Parathyroid adenoma (tissue), 2 donors: ENCODE data around the gene IFI35.
A peak's percentile ranks its signal among the peaks of the same experiment; 100 is the strongest.
"Not testable (repeated sequence)": the region's sequence is repeated elsewhere in the genome, so short reads cannot be mapped to it uniquely, and the experiment has no call there.

Experiments used
- H2AFZ ChIP-seq: fragments of 300-600 bp; sonication (generic); one replicate; pipeline ENCODE4 v1.7.0; 2017; ENCODE audit warnings: antibody characterized with exemption, mild to moderate bottlenecking
- H3K27ac ChIP-seq: fragments of 300-600 bp; sonication (generic); one replicate; pipeline ENCODE4 v1.7.0; 2017
- H3K27me3 ChIP-seq: fragments of 300-600 bp; sonication (generic); one replicate; pipeline ENCODE4 v1.7.0; 2017; ENCODE audit warnings: low read length; ENCODE audit not compliant: control insufficient read depth, insufficient read depth
- H3K36me3 ChIP-seq: fragments of 300-600 bp; sonication (generic); one replicate; pipeline ENCODE4 v1.7.0; 2017; ENCODE audit warnings: low read length; ENCODE audit not compliant: control insufficient read depth, insufficient read depth
- H3K4me1 ChIP-seq: fragments of 300-600 bp; sonication (generic); one replicate; pipeline ENCODE4 v1.7.0; 2017; ENCODE audit warnings: control low read depth
- H3K4me2 ChIP-seq: fragments of 300-600 bp; sonication (generic); one replicate; pipeline ENCODE4 v1.7.0; 2017; ENCODE audit warnings: low read length
- H3K4me3 ChIP-seq: fragments of 300-600 bp; sonication (generic); one replicate; pipeline ENCODE4 v1.7.0; 2017; ENCODE audit warnings: low read depth, low read length
- H3K79me2 ChIP-seq: fragments of 300-600 bp; sonication (generic); one replicate; pipeline ENCODE4 v1.7.0; 2017; ENCODE audit warnings: control low read depth
- H3K9ac ChIP-seq: fragments of 300-600 bp; sonication (generic); one replicate; pipeline ENCODE4 v1.7.0; 2017; ENCODE audit warnings: mild to moderate bottlenecking
- H3K9me3 ChIP-seq: fragments of 300-600 bp; sonication (generic); one replicate; pipeline ENCODE4 v1.7.0; 2017; ENCODE audit warnings: low read length; ENCODE audit not compliant: control insufficient read depth
- TF ChIP-seq, protein P1 (sequence below): fragments of 300-600 bp; sonication (generic); IDR thresholded peaks from one replicate; pipeline ENCODE4 v1.7.0; 2017; ENCODE audit warnings: antibody characterized with exemption, mild to moderate bottlenecking
- donor health status: primary hyperparathyroidism.

Gene IFI35

DNA sequence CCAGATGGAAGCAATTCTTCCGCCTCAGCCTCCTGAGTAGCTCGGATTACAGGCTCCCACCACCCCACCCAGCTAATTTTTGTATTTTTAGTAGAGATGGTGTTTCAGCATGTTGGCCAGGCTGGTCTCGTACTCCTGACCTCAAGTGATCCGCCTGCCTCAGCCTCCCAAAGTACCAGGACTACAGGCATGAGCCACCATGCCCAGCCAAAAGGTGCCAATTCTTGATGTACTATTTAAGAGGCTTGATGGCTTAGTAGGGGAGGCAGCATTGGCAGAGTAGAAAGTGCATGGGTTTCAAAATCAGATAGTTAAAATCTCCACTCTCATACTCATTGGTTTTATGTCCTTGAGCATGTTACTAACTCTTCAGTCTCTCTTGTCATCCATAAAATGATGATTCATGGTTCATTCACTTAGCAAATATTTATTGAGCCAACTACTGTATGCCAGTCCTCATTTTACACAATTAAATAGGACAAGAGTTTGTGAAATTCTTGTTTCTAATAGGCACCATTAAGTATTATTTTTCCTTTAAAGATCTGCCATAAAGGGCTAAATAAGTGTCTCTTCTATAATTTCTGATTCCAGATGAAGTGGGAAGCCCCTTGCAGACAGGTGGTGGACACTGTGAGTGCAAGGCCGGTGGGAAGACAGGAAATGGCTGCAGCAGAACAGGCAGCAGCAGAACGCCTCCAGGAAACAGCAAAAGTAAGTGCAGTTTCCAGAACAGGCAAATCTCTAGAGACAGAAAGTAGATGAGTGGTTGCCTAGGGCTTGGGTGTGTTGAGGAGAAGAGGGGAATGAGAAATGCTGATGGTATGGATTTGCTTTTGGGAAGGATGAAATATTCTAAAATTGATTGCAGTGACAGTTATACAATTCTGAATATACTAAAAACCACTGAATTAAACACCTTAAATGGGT, 16.6 kb upstream of the IFI35 start:
- no peak overlapping the region for H3K4me3 ChIP-seq
- TF ChIP-seq, protein P1, sequence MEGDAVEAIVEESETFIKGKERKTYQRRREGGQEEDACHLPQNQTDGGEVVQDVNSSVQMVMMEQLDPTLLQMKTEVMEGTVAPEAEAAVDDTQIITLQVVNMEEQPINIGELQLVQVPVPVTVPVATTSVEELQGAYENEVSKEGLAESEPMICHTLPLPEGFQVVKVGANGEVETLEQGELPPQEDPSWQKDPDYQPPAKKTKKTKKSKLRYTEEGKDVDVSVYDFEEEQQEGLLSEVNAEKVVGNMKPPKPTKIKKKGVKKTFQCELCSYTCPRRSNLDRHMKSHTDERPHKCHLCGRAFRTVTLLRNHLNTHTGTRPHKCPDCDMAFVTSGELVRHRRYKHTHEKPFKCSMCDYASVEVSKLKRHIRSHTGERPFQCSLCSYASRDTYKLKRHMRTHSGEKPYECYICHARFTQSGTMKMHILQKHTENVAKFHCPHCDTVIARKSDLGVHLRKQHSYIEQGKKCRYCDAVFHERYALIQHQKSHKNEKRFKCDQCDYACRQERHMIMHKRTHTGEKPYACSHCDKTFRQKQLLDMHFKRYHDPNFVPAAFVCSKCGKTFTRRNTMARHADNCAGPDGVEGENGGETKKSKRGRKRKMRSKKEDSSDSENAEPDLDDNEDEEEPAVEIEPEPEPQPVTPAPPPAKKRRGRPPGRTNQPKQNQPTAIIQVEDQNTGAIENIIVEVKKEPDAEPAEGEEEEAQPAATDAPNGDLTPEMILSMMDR, result no peak
- H3K27me3 ChIP-seq, result no peaks in the 10 kb centered on the region
- no peak overlapping the region for H3K4me2 ChIP-seq
- no peaks in the 10 kb centered on the region for H3K9me3 ChIP-seq
- no peak overlapping the region for H2AFZ ChIP-seq
- no peaks in the 10 kb centered on the region for H3K4me1 ChIP-seq
- H3K27ac ChIP-seq, result no peak overlapping the region
- H3K9ac ChIP-seq, result no peak overlapping the region
- no peaks in the 10 kb centered on the region for H3K36me3 ChIP-seq
- H3K79me2 ChIP-seq, result peaks cover 16% of the 10 kb centered on the region

DNA sequence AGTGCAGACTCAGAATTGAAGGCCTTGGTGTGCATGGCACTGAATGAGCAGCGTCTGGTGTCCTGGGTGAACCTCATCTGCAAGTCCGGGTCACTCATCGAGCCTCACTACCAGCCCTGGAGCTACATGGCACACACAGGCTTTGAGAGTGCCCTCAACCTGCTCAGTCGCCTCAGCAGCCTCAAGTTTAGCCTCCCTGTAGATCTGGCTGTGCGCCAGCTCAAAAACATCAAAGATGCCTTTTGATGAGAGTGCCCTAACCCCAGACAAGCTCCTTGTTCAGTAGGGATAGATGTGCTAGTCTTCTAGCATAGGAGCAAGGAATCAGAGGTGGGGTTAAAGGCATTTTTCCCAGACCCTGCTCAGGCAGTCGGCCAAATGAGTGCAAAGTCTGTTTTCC, 15.1 kb upstream of the IFI35 start:
- no peak overlapping the region for H3K9ac ChIP-seq
- no peak overlapping the region for H3K4me2 ChIP-seq
- no peak overlapping the region for H3K27ac ChIP-seq
- peaks cover 7% of the 10 kb centered on the region for H3K79me2 ChIP-seq
- H3K4me1 ChIP-seq, result no peaks in the 10 kb centered on the region
- H3K9me3 ChIP-seq, result no peaks in the 10 kb centered on the region
- no peaks in the 10 kb centered on the region for H3K27me3 ChIP-seq
- TF ChIP-seq, protein P1, result no peak
- H3K36me3 ChIP-seq, result no peaks in the 10 kb centered on the region
- no peak overlapping the region for H2AFZ ChIP-seq
- no peak overlapping the region for H3K4me3 ChIP-seq

DNA sequence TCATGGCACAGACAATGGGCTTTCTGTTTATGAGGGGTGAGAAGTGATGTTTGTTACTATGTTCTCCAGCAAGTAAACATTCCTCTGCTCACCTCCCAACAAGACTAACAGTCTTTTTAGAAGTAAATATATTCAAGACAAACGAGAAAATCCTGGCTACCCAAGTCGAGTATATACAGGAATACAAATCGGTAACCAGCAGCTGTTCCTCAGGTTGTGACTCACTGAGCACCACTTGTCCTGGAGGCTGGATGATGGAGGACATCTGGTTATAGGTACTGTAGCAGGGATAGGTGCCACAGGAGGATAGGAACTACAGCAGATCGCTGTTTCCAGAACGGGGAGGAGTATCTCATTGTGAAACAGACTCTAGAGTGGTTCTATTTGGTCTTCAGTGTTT, 13.7 kb upstream of the IFI35 start:
- Histone ChIP-seq H3K4me1 (no peaks in the 10 kb centered on the region), H3K27ac (no peak overlapping the region), H3K9me3 (no peaks in the 10 kb centered on the region), H3K36me3 (no peaks in the 10 kb centered on the region), H3K9ac (no peak overlapping the region), H3K4me2 (no peak overlapping the region), H3K79me2 (peaks cover 2% of the 10 kb centered on the region), H3K4me3 (no peak overlapping the region), H3K27me3 (no peaks in the 10 kb centered on the region), H2AFZ (no peak overlapping the region)
- TF ChIP-seq, protein P1, result no peak

DNA sequence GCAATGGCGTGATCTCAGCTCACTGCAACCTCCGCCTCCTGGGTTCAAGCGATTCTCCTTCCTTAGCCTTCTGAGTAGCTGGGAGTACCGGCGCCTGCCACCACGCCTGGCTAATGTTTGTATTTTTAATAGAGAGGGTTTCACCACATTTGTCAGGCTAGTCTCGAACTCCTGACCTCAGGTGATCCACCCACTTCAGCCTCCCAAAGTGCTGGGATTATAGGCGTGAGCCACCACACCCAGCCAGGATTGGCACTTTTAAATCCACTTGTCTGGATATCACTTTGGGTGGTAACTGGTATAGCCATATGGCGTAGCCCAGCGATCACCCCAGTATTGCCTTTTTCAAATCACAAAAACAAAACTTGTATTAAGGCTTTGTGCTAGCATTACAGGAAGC, 12.7 kb upstream of the IFI35 start:
- not testable (repeated sequence) for H3K36me3 ChIP-seq, H3K27ac ChIP-seq

DNA sequence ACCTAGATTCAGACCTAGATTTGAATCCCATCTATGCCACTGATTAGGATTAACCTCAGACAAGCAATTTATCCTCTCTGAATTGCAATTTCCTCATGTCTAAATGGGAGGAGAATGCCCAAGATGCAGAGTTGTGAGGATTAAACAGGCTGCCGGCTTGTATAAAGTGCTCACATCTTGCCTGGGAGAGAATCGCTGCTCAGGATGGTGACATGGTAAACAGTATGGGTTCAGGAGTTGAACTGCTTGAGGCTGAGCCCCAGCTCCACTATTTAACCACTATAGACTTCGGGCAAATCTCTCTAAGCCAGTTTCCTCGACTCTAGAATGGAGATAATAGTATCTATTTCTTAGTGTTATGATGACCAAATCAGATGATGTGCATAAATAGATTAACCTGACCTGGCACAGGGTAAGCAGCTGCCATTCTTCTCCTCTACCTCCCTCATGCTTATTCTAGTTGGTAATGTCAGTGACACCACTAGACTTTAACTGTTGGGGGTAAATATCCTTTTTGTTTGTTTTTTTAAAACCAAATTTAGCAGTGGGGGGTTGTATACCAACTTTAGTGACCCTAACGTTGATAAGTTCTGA, 9.1 kb upstream of the IFI35 start:
- peaks cover 11% of the 10 kb centered on the region for H3K79me2 ChIP-seq
- no peaks in the 10 kb centered on the region for H3K36me3 ChIP-seq
- TF ChIP-seq, protein P1, result no peak

More for the DNA sequence above, 12.7 kb upstream of the IFI35 start:
- not testable (repeated sequence) for H3K4me1 ChIP-seq, H3K4me2 ChIP-seq, H3K9ac ChIP-seq, H3K4me3 ChIP-seq, H3K27me3 ChIP-seq, H3K9me3 ChIP-seq, H3K79me2 ChIP-seq, H2AFZ ChIP-seq

More for the DNA sequence above, 9.1 kb upstream of the IFI35 start:
- Histone ChIP-seq H3K4me2 (peak overlapping the region; percentile 5), H2AFZ (peak overlapping the region; percentile 63), H3K27ac (peak overlapping the region; percentile 87), H3K27me3 (no peaks in the 10 kb centered on the region), H3K4me3 (peak overlapping the region; percentile 76), H3K9ac (no peak overlapping the region), H3K9me3 (no peaks in the 10 kb centered on the region), H3K4me1 (peaks cover 12% of the 10 kb centered on the region)
